K562 (cell line): ENCODE results near the gene CYP26A1. TPM values are rescaled to one million over a fixed set of nuclear protein-coding genes. Genes with fewer than 3 reads are reported as not detected.
A peak's percentile ranks its signal among the peaks of the same experiment; 100 is the strongest.

Source experiments
- ATAC-seq: fragments of 200-7000 bp; cut with Tn5 transposase; 3 replicates; pipeline ENCODE4 v1.9.1; 2020; ENCODE audit warnings: moderate library complexity
- BruUV-seq: library from RNA; stranded (reverse); fragments of 400-500 nt; replicated peaks from 2 replicates; lab custom pipeline; 2021; lab: Mats Ljungman, UMichigan
- CTCF ChIA-PET: fragments of 300-600 bp; formaldehyde crosslinking; extraction: SDS; loops from one replicate; lab custom pipeline; 2021; ENCODE audit warnings: low intra/inter-chr PET ratio; lab: Yijun Ruan, JAX
- POLR2A ChIA-PET: fragments of 300-600, 350-650 bp; sonication (Branson Sonifier 250); formaldehyde crosslinking; extraction: SDS; loops from one replicate; lab custom pipeline; 2021; ENCODE audit warnings: antibody characterized with exemption, inconsistent platforms; lab: Yijun Ruan, JAX
- DNase-seq, 4 experiments: peaks; one replicate each; pipeline versions ENCODE4 v3.0.0 to v3.0.0-alpha.2; 2011 to 2018; ENCODE audit warnings: low spot score in 3 of 4, mixed read lengths in 3 of 4; ENCODE audit errors: extremely low read depth in 1 of 4
- FAIRE-seq: peaks from 2 replicates; lab custom pipeline; 2011; peaks lifted over from hg19 to GRCh38; lab: Jason Lieb, UNC
- H2AFZ ChIP-seq: 2 replicates; pipeline ENCODE4 v1.6.0; 2011; ENCODE audit warnings: low read depth, low read length, control low read depth, inconsistent platforms
- H3K27ac ChIP-seq: fragments of 200-600 bp; 3 replicates; pipeline ENCODE4 v1.8.0; 2011; ENCODE audit warnings: low read depth, mild to moderate bottlenecking, control low read depth, inconsistent platforms, low read length, moderate library complexity, mixed read lengths; ENCODE audit errors: extremely low read depth
- H3K27me3 ChIP-seq, 2 experiments: fragments of 300-600 bp in 1 of 2; 2 replicates in 1 of 2; 3 replicates in 1 of 2; pipeline versions ENCODE4 v1.6.0 to v1.8.0; 2011; ENCODE audit warnings: inconsistent platforms in 2 of 2, low read length in 2 of 2, mild to moderate bottlenecking in 1 of 2, mixed read lengths in 1 of 2, moderate library complexity in 1 of 2; ENCODE audit not compliant: control insufficient read depth in 2 of 2, insufficient read depth in 2 of 2
- H3K36me3 ChIP-seq: fragments of 300-600 bp; 3 replicates; pipeline ENCODE4 v1.8.0; 2011; ENCODE audit warnings: mild to moderate bottlenecking, low read length, inconsistent platforms; ENCODE audit not compliant: control insufficient read depth, insufficient read depth
- H3K4me1 ChIP-seq, 2 experiments: fragments of 200-600 bp in 1 of 2; replicated peaks in 1 of 2; 2 replicates in 1 of 2; 3 replicates in 1 of 2; pipeline versions ENCODE4 v1.5.1 to v1.8.0; 2011; ENCODE audit warnings: inconsistent platforms in 2 of 2, low read length in 2 of 2, mild to moderate bottlenecking in 1 of 2, mixed read lengths in 1 of 2, moderate library complexity in 1 of 2; ENCODE audit not compliant: control insufficient read depth in 2 of 2, insufficient read depth in 2 of 2
- H3K4me2 ChIP-seq: 2 replicates; pipeline ENCODE4 v1.6.1; 2011; ENCODE audit warnings: low read length, control low read depth, inconsistent platforms, mixed read lengths; ENCODE audit not compliant: insufficient read depth
- H3K4me3 ChIP-seq: fragments of 200-600 bp; sonication (generic), shearing (Covaris generic); 2 replicates; pipeline ENCODE4 v1.5.1; 2016; ENCODE audit warnings: control low read depth, inconsistent platforms
- H3K79me2 ChIP-seq: fragments of 200-600 bp; 3 replicates; pipeline ENCODE4 v1.8.0; 2011; ENCODE audit warnings: low read length, inconsistent platforms; ENCODE audit not compliant: control insufficient read depth, insufficient read depth
- H3K9ac ChIP-seq, 2 experiments: 2 replicates each; pipeline versions ENCODE4 v1.6.0 to v1.6.1; 2011; ENCODE audit warnings: low read depth in 2 of 2, low read length in 2 of 2, control low read depth in 1 of 2, inconsistent platforms in 1 of 2, mild to moderate bottlenecking in 1 of 2, mixed read lengths in 1 of 2; ENCODE audit not compliant: insufficient read depth in 1 of 2
- H3K9me1 ChIP-seq: one replicate; pipeline ENCODE4 v1.6.0; 2011; ENCODE audit warnings: inconsistent platforms, mild to moderate bottlenecking, low read length, moderate library complexity; ENCODE audit not compliant: control insufficient read depth, insufficient read depth
- H3K9me3 ChIP-seq: replicated peaks from 2 replicates; pipeline ENCODE4 v1.5.1; 2011; ENCODE audit warnings: low read depth, low read length, inconsistent platforms; ENCODE audit not compliant: control insufficient read depth, insufficient read depth
- H4K20me1 ChIP-seq: replicated peaks from 2 replicates; pipeline ENCODE4 v1.6.1; 2011; ENCODE audit warnings: low read length, inconsistent platforms, mixed read lengths; ENCODE audit not compliant: control insufficient read depth, insufficient read depth
- FOXM1 ChIP-seq, 2 experiments: fragments of 450-650 bp in 1 of 2; sonication (generic) in 1 of 2; formaldehyde crosslinking in 1 of 2; IDR thresholded peaks; 2 replicates each; pipeline versions ENCODE4 v1.6.1 to v1.9.0; 2017 to 2022; ENCODE audit warnings: low read depth in 2 of 2, mild to moderate bottlenecking in 2 of 2, missing genetic modification reagents in 1 of 2, moderate library complexity in 1 of 2
- RAD51 ChIP-seq: fragments of 450-650 bp; IDR thresholded peaks from 2 replicates; pipeline ENCODE4 v1.7.1; 2016; ENCODE audit warnings: low read depth, mild to moderate bottlenecking, borderline replicate concordance
- USF1 ChIP-seq: sonication (generic); formaldehyde crosslinking; IDR thresholded peaks from 2 replicates; pipeline ENCODE4 v1.9.0; 2022; ENCODE audit warnings: mild to moderate bottlenecking, missing genetic modification reagents
- USF2 ChIP-seq: sonication (generic); formaldehyde crosslinking; IDR thresholded peaks from 2 replicates; pipeline ENCODE4 v1.5.0; 2020; ENCODE audit warnings: missing genetic modification reagents
- WGBS: fragments of 100-300 bp; shearing (Covaris generic); methylation state at CpG from one replicate; pipeline ENCODE4 v1.1.6; 2016; ENCODE audit warnings: low coverage, mixed read lengths; ENCODE audit not compliant: insufficient coverage; ENCODE audit errors: missing lambda C conversion rate; 5-methylcytosine and 5-hydroxymethylcytosine counted together
- in situ Hi-C: fragments of 300-500 bp; cut with MboI; formaldehyde crosslinking; loops from 4 replicates; pipeline ENCODE4 v1.15.0; 2018; ENCODE audit warnings: inconsistent platforms, mixed read lengths
- intact Hi-C: fragments of 100-400 bp; cut with micrococcal nuclease; formaldehyde crosslinking; loops from 2 replicates; pipeline ENCODE4 v1.14.2; 2022
- polyA plus RNA-seq, 8 experiments: library from polyadenylated mRNA; depleted of rRNA in 4 of 8; stranded (reverse) in 5 of 8; unstranded in 3 of 8; fragments of >200 nt; fragmentation: Nextera tagmentation in 2 of 8; fragmentation: Illumina TruSeq in 1 of 8; extraction: Ambion mirVana in 2 of 8; extraction: Trizol in 1 of 8; gene quantifications; 2 replicates each; pipeline versions ENCODE4 v1.2.1 to v1.2.3, GENCODE V29; 2011 to 2014; ENCODE audit warnings: inconsistent platforms in 1 of 8, missing spikeins in 1 of 8
- total RNA-seq, 7 experiments: library from RNA; depleted of rRNA in 6 of 7; stranded (reverse); fragments of >200 nt in 6 of 7; fragmentation: Illumina TruSeq in 2 of 7; extraction: Trizol in 2 of 7; gene quantifications; 2 replicates each; pipeline versions ENCODE4 v1.2.1 to v1.2.3, GENCODE V29; 2011 to 2021; ENCODE audit warnings: low replicate concordance in 1 of 7

CYP26A1 gene
- total and polyA plus RNA-seq, 9 of the 15 experiments (the other 6 are each of a cell fraction or from before 2014, with no cell fraction given) = 0.11 to 5.1 (median 1.6) TPM

- no peak overlapping the region for H3K4me3 ChIP-seq
- H2AFZ ChIP-seq = no peak overlapping the region
- H3K27me3 ChIP-seq = peaks cover 0 to 12% of the 10 kb centered on the region in 2 experiments; a peak in 3 of 5 replicates
- no peak for DNase-seq
- H3K9me1 ChIP-seq = no peaks in the 10 kb centered on the region
- CTCF ChIA-PET = no interaction called here
- no peaks in the 10 kb centered on the region for H4K20me1 ChIP-seq
- H3K36me3 ChIP-seq = no peaks in the 10 kb centered on the region
- H3K79me2 ChIP-seq = no peaks in the 10 kb centered on the region
- TF ChIP-seq USF1 (CRISPR knock-in tag) (peak; percentile 82), USF2 (CRISPR knock-in tag) (peak; percentile 88), RAD51 (peak; percentile 82), FOXM1 (IDR thresholded peaks at IDR 0.05; ENCODE audit: low read depth) (no peak), FOXM1 (CRISPR knock-in tag; IDR thresholded peaks at IDR 0.05; ENCODE audit: low read depth) (no peak)
- 8% methylated on average over 6 of the region's 6 CpGs for WGBS
- FAIRE-seq = no peak
- POLR2A ChIA-PET = no interaction called here
- no peak for ATAC-seq
- intact Hi-C loops = no loop called here
- no peaks in the 10 kb centered on the region; a peak in 1 of 5 replicates for H3K4me1 ChIP-seq
- H3K9ac ChIP-seq = no peak overlapping the region
- in situ Hi-C loops = loop anchor here (10.0 kb wide), 1 partner anchor 269 kb away; no protein-coding TSS in a partner anchor
- H3K27ac ChIP-seq = no peak overlapping the region
- no peaks in the 10 kb centered on the region for H3K9me3 ChIP-seq
- no TSS peak for BruUV-seq
- H3K4me2 ChIP-seq = no peak overlapping the region
Observed at GRCh38 chr10:93086289-93086688, 12.6 kb downstream of the CYP26A1 start.
